Right atrium auricular region (tissue), 2 donors: ENCODE results near the gene TEF. TPM values are rescaled to one million over a fixed set of nuclear protein-coding genes. Genes with fewer than 3 reads are reported as not detected.

Experiments used
- DNase-seq: peaks from one replicate; pipeline ENCODE4 v3.0.0-alpha.2; 2019; ENCODE audit warnings: low spot score
- H3K27ac ChIP-seq, 2 donors: fragments of 200-600 bp; sonication (generic); 1 replicate in 1 of 2; 2 replicates in 1 of 2; pipeline ENCODE4 v1.5.1; 2016 to 2019
- H3K27me3 ChIP-seq, 2 donors: fragments of 200-600 bp; sonication (generic); one replicate each; pipeline versions ENCODE4 v1.5.1 to v1.6.0; 2017 to 2019
- H3K36me3 ChIP-seq: fragments of 200-600 bp; sonication (generic); one replicate; pipeline ENCODE4 v1.5.1; 2016
- H3K4me1 ChIP-seq, 2 donors: fragments of 200-600 bp; sonication (generic); one replicate each; pipeline versions ENCODE4 v1.5.1 to v1.6.0; 2017 to 2019
- H3K4me3 ChIP-seq, 2 donors: fragments of 200-600 bp; sonication (generic); 1 replicate in 1 of 2; 2 replicates in 1 of 2; pipeline ENCODE4 v1.5.1; 2017 to 2019; ENCODE audit warnings: mild to moderate bottlenecking in 1 of 2, moderate library complexity in 1 of 2
- H3K9me3 ChIP-seq, 2 donors: fragments of 200-600 bp; sonication (generic); one replicate each; pipeline ENCODE4 v1.5.1; 2019
- CTCF ChIP-seq, 2 donors: fragments of 200-600 bp; sonication (generic); IDR thresholded peaks; one replicate each; pipeline ENCODE4 v1.5.1; 2019; ENCODE audit warnings: antibody characterized with exemption in 2 of 2
- total RNA-seq, 2 donors: library from RNA; depleted of rRNA; stranded (reverse); fragments of >200 nt; gene quantifications; one replicate each; pipeline ENCODE4 v1.1.0, GENCODE V29; 2016

TEF gene
- total RNA-seq, 2 donors from 2014 or later: 12.7 to 14.2 TPM

- Histone ChIP-seq H3K27ac (peak overlapping the region; percentile 69 to 74), H3K4me3 (peak overlapping the region; percentile 9 to 47), H3K36me3 (no peaks in the 10 kb centered on the region), H3K27me3 (no peaks in the 10 kb centered on the region), H3K9me3 (no peaks in the 10 kb centered on the region), H3K4me1 (peaks cover 0 to 41% of the 10 kb centered on the region in 2 donors)
- DNase-seq: peak; percentile 94
- TF ChIP-seq CTCF (IDR thresholded peaks at IDR 0.05): peak in 1 of 2 donors; percentile 44
Observed at GRCh38 chr22:41367039-41367679, 14.6 kb upstream of the TEF start.

GRCh38 chr22:41367680-41368542 lies 13.8 kb upstream of the TEF start:
- Histone ChIP-seq H3K4me1 (peaks cover 0 to 41% of the 10 kb centered on the region in 2 donors), H3K36me3 (no peaks in the 10 kb centered on the region)
- DNase-seq: peak; percentile 65

GRCh38 chr22:41368543-41369423 lies 13.0 kb upstream of the TEF start:
- peaks cover 0 to 41% of the 10 kb centered on the region in 2 donors for H3K4me1 ChIP-seq
- DNase-seq: no peak
- no peaks in the 10 kb centered on the region for H3K27me3 ChIP-seq
- peak overlapping the region; percentile 7 to 47 for H3K4me3 ChIP-seq
- H3K36me3 ChIP-seq: no peaks in the 10 kb centered on the region
- no peak for TF ChIP-seq CTCF (IDR thresholded peaks at IDR 0.05)
- peak overlapping the region; percentile 71 to 74 for H3K27ac ChIP-seq
- no peaks in the 10 kb centered on the region for H3K9me3 ChIP-seq

More at GRCh38 chr22:41367680-41368542, 13.8 kb upstream of the TEF start:
- TF ChIP-seq CTCF (IDR thresholded peaks at IDR 0.05): no peak
- Histone ChIP-seq H3K27me3 (no peaks in the 10 kb centered on the region), H3K4me3 (peak overlapping the region; percentile 9 to 47), H3K27ac (peak overlapping the region; percentile 69 to 74), H3K9me3 (no peaks in the 10 kb centered on the region)

- peak overlapping the region in 1 of 2 donors; percentile 47 for H3K4me3 ChIP-seq
- H3K27me3 ChIP-seq: no peaks in the 10 kb centered on the region
- H3K27ac ChIP-seq: peak overlapping the region; percentile 71 to 74
- no peaks in the 10 kb centered on the region for H3K9me3 ChIP-seq
- peaks cover 0 to 41% of the 10 kb centered on the region in 2 donors for H3K4me1 ChIP-seq
- no peak for TF ChIP-seq CTCF (IDR thresholded peaks at IDR 0.05)
- DNase-seq: no peak
- no peaks in the 10 kb centered on the region for H3K36me3 ChIP-seq
Observed at GRCh38 chr22:41369424-41369745, 12.4 kb upstream of the TEF start.

GRCh38 chr22:41369837-41370236 lies 11.9 kb upstream of the TEF start:
- DNase-seq: no peak
- Histone ChIP-seq H3K4me1 (peaks cover 0 to 41% of the 10 kb centered on the region in 2 donors), H3K36me3 (no peaks in the 10 kb centered on the region), H3K27me3 (no peaks in the 10 kb centered on the region), H3K9me3 (no peaks in the 10 kb centered on the region), H3K27ac (peak overlapping the region; percentile 71 to 74), H3K4me3 (no peak overlapping the region)
- TF ChIP-seq CTCF (IDR thresholded peaks at IDR 0.05): no peak
